ENCODE data around the gene CENPC. TPM values are rescaled to one million over a fixed set of nuclear protein-coding genes. Genes with fewer than 3 reads are reported as not detected.

Gene CENPC
- total and polyA plus RNA-seq, 2 of the 4 experiments (the other 2 are of a cell fraction) = 4.2 to 6.6 TPM

DNA sequence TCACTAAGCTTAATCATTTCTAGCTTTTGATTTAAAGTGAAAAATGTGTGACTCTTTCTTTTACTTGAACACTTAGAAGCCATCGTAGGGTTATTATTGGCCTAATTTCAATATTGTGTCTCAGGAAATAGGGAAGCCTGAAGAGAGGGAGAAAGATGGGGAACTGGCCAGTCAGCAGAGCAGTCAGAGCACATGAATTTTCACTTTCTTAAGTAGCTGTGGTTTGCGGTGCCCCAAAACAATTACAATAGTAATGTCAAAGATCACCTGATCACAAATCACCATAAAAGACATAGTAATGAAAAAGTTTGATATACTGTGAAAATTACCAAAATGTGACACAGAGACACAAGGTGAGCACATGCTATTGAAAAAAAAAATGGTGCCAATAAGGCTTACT, 45.5 kb downstream of the CENPC start:
- CTCF ChIA-PET = interaction anchor here (1.3 kb wide), 1 partner anchor 15 kb away, joined by 3 read pairs; no protein-coding TSS in a partner anchor
- TF ChIP-seq CEBPB (IDR thresholded peaks at IDR 0.05; ENCODE audit: low read depth, low read length) (no peak), MAFK (IDR thresholded peaks at IDR 0.05; ENCODE audit: low read depth, low read length) (no peak), USF2 (IDR thresholded peaks at IDR 0.05; ENCODE audit: low read depth, low read length) (no peak), RAD21 (IDR thresholded peaks at IDR 0.05; ENCODE audit: low read length) (no peak), RFX5 (IDR thresholded peaks at IDR 0.05; ENCODE audit: low read depth, low read length) (no peak), SMC3 (IDR thresholded peaks at IDR 0.05; ENCODE audit: low read depth, low read length) (no peak), CTCF (conservative IDR thresholded peaks at IDR 0.05; ENCODE audit: low read depth, low read length) (no peak), MXI1 (IDR thresholded peaks at IDR 0.05; ENCODE audit: borderline replicate concordance, low read depth, low read length) (no peak), MAZ (IDR thresholded peaks at IDR 0.05; ENCODE audit: borderline replicate concordance, low read depth, low read length) (no peak), FOS (IDR thresholded peaks at IDR 0.05; ENCODE audit: low read depth, low read length) (no peak), NFE2L2 (IDR thresholded peaks at IDR 0.05; ENCODE audit: low read depth, low read length) (no peak), ELK1 (IDR thresholded peaks at IDR 0.05; ENCODE audit: borderline replicate concordance, low read depth, low read length) (no peak)
- Histone ChIP-seq H3K9me1 (ENCODE audit: insufficient read depth, low read length) (0 out of 2 replicates have a peak, but pooled peaks cover 3% of the 10 kb centered on the region), H3K27ac (ENCODE audit: insufficient read depth, low read length) (no peak overlapping the region), H3K9ac (ENCODE audit: low read depth, low read length) (no peak overlapping the region), H4K20me1 (ENCODE audit: insufficient read depth, low read length) (no peaks in the 10 kb centered on the region), H3K27me3 (ENCODE audit: control insufficient read depth, insufficient read depth, low read length) (no peaks in the 10 kb centered on the region), H2AFZ (replicated peaks; ENCODE audit: low read length, poor library complexity) (no peak overlapping the region), H3K9me3 (ENCODE audit: control insufficient read depth, insufficient read depth, low read length) (no peaks in the 10 kb centered on the region), H2BK20ac (ENCODE audit: low read depth, low read length) (no peak overlapping the region), H3K36me3 (ENCODE audit: control insufficient read depth, insufficient read depth, low read length) (peaks cover 4% of the 10 kb centered on the region), H2AK9ac (replicated peaks; ENCODE audit: low read depth, low read length, poor library complexity) (no peak overlapping the region), H4K5ac (ENCODE audit: low read depth, low read length) (no peak overlapping the region), H3K56ac (ENCODE audit: extremely low read depth, insufficient read depth, low read length) (no peak overlapping the region), H3K23ac (ENCODE audit: low read depth, low read length) (no peak overlapping the region), H2BK15ac (ENCODE audit: low read depth, low read length) (no peak overlapping the region), H3K4me3 (ENCODE audit: insufficient read depth, low read depth, low read length) (no peak overlapping the region), H3K14ac (replicated peaks; ENCODE audit: low read depth, low read length) (no peak overlapping the region), H4K8ac (ENCODE audit: low read depth in 2 of 2, low read length in 2 of 2) (no peak overlapping the region), H3K79me1 (ENCODE audit: low read depth in 1 of 2, low read length in 2 of 2) (peaks cover 10 to 25% of the 10 kb centered on the region in 2 experiments; a peak in 2 of 4 replicates), H3K4me2 (ENCODE audit: low read depth, low read length) (no peak overlapping the region), H4K91ac (ENCODE audit: insufficient read depth, low read depth, low read length) (no peak overlapping the region), H2AK5ac (ENCODE audit: low read depth, low read length) (no peak overlapping the region), H3K4ac (ENCODE audit: low read depth, low read length) (no peak overlapping the region), H3K4me1 (ENCODE audit: control insufficient read depth, insufficient read depth, low read length) (no peaks in the 10 kb centered on the region), H2BK5ac (ENCODE audit: low read depth, low read length, poor library complexity, severe bottlenecking) (no peak overlapping the region), H2BK120ac (ENCODE audit: low read depth, low read length) (no peak overlapping the region), H3K18ac (ENCODE audit: low read depth, low read length) (no peak overlapping the region)
- dilution Hi-C loops (cut with HindIII; ENCODE audit: low sequenced_read_pairs, unreplicated experiment) = no loop called here
- WGBS, 2 experiments (ENCODE audit: extremely low coverage in 2 of 2, insufficient read length in 1 of 2) = no CpG with 5 or more reads among the region's 2 CpGs
- intact Hi-C loops (cut with micrococcal nuclease) = no loop called here
- in situ Hi-C loops (cut with MboI; ENCODE audit: low sequenced_read_pairs) = no loop called here
- no TSS peak for BruUV-seq (replicated peaks)
- DNase-seq = no peak
- ATAC-seq (ENCODE audit: low read depth) = no peak
- POLR2A ChIA-PET (ENCODE audit: unreplicated experiment) = no interaction called here
